HG03457 (cell line): ENCODE measurements around the gene WWC2.

ENCODE experiments used
- ATAC-seq: cut with Tn5 transposase; IDR thresholded peaks from one replicate; pipeline ENCODE4 v1.9.1; 2021; ENCODE audit warnings: moderate number of reproducible peaks; ENCODE audit not compliant: unreplicated experiment

WWC2 gene

GRCh38 chr4:183164963-183165362, 65.9 kb downstream of the WWC2 start:
- no peak for ATAC-seq

GRCh38 chr4:183165376-183165775, 66.3 kb downstream of the WWC2 start:
- ATAC-seq, result no peak

- ATAC-seq, result no peak
These were observed 71.8 kb downstream of the WWC2 start for GRCh38 chr4:183170894-183171293.

GRCh38 chr4:183171484-183172267, 72.6 kb downstream of the WWC2 start:
- no peak for ATAC-seq

GRCh38 chr4:183172881-183173280, 73.8 kb downstream of the WWC2 start:
- ATAC-seq, result no peak

- no peak for ATAC-seq
These were observed 74.8 kb downstream of the WWC2 start for GRCh38 chr4:183173580-183174526.

- ATAC-seq, result no peak
These were observed 76.7 kb downstream of the WWC2 start for GRCh38 chr4:183175631-183176232.

- no peak for ATAC-seq
These were observed 77.9 kb downstream of the WWC2 start for GRCh38 chr4:183177001-183177400.

- ATAC-seq, result no peak
These were observed 79.1 kb downstream of the WWC2 start for GRCh38 chr4:183178201-183178600.

GRCh38 chr4:183180096-183180495, 81.0 kb downstream of the WWC2 start:
- ATAC-seq, result no peak

GRCh38 chr4:183180621-183181020, 81.6 kb downstream of the WWC2 start:
- no peak for ATAC-seq

GRCh38 chr4:183181081-183181480, 82.0 kb downstream of the WWC2 start:
- no peak for ATAC-seq

- ATAC-seq, result no peak
These were observed 84.0 kb downstream of the WWC2 start for GRCh38 chr4:183182873-183183725.

- no peak for ATAC-seq
These were observed 85.0 kb downstream of the WWC2 start for GRCh38 chr4:183183906-183184535.

- ATAC-seq, result peak; percentile 75
These were observed 86.0 kb downstream of the WWC2 start for GRCh38 chr4:183185018-183185417.

GRCh38 chr4:183185559-183185958, 86.5 kb downstream of the WWC2 start:
- no peak for ATAC-seq

GRCh38 chr4:183186813-183187212, 87.8 kb downstream of the WWC2 start:
- no peak for ATAC-seq

- no peak for ATAC-seq
These were observed 92.0 kb downstream of the WWC2 start for GRCh38 chr4:183190900-183191527.

- no peak for ATAC-seq
These were observed 92.6 kb downstream of the WWC2 start for GRCh38 chr4:183191630-183192029.

- no peak for ATAC-seq
These were observed 93.5 kb downstream of the WWC2 start for GRCh38 chr4:183192571-183192970.
